Measurements from ENCODE around the gene DDB1. TPM values are rescaled to one million over a fixed set of nuclear protein-coding genes. Genes with fewer than 3 reads are reported as not detected.

DDB1 gene
- polyA plus RNA-seq, 1 experiment: 340 TPM

Other genes with a start within 250 kb of the DDB1 start
- not detected in 2 replicates for gene CD5, start 230.6 kb downstream of the DDB1 start, polyA plus RNA-seq (2011; rRNA removed)
- gene VPS37C, start 171.7 kb downstream of the DDB1 start, polyA plus RNA-seq (2011; rRNA removed): 9.1 and 10.9 TPM in 2 replicates
- 0.99 and 1.8 TPM in 2 replicates for gene PGA3, start 129.6 kb downstream of the DDB1 start, polyA plus RNA-seq (2011; rRNA removed)
- gene PGA4, start 110.8 kb downstream of the DDB1 start, polyA plus RNA-seq (2011; rRNA removed): 0.82 and 1.1 TPM in 2 replicates
- 2.1 and 2.8 TPM in 2 replicates for gene PGA5, start 91.9 kb downstream of the DDB1 start, polyA plus RNA-seq (2011; rRNA removed)
- 1.4 and 1.7 TPM in 2 replicates for gene VWCE, start 37.8 kb downstream of the DDB1 start, polyA plus RNA-seq (2011; rRNA removed)
- 20.3 and 24.9 TPM in 2 replicates for gene TKFC, start 123 bp upstream of the DDB1 start, polyA plus RNA-seq (2011; rRNA removed)
- 34.5 and 43.7 TPM in 2 replicates for gene CYB561A3, start 28.8 kb upstream of the DDB1 start, polyA plus RNA-seq (2011; rRNA removed)
- 71.7 and 79.2 TPM in 2 replicates for gene TMEM138, start 29.3 kb upstream of the DDB1 start, polyA plus RNA-seq (2011; rRNA removed)
- gene TMEM216, start 59.5 kb upstream of the DDB1 start, polyA plus RNA-seq (2011; rRNA removed): 28.8 and 32.6 TPM in 2 replicates
- gene CPSF7, start 96.9 kb upstream of the DDB1 start, polyA plus RNA-seq (2011; rRNA removed): 37.3 and 40.3 TPM in 2 replicates
- gene SDHAF2, start 97.0 kb upstream of the DDB1 start, polyA plus RNA-seq (2011; rRNA removed): 71.6 and 86.5 TPM in 2 replicates
- gene LRRC10B, start 175.6 kb upstream of the DDB1 start, polyA plus RNA-seq (2011; rRNA removed): not detected in 2 replicates
- 0.45 and 0.60 TPM in 2 replicates for gene SYT7, start 248.0 kb upstream of the DDB1 start, polyA plus RNA-seq (2011; rRNA removed)

Data from AG04450 (cell line).